SU-DHL-6 (cell line): ENCODE measurements around the gene PSPN.

Experiments
- H2AFZ ChIP-seq: fragments of 200-600 bp; sonication (generic); 2 replicates; pipeline ENCODE4 v1.6.1; 2014; ENCODE audit warnings: low read depth, mild to moderate bottlenecking, moderate library complexity, mixed read lengths, antibody characterized with exemption, low read length; ENCODE audit not compliant: severe bottlenecking
- H3F3A ChIP-seq: fragments of 200-600 bp; shearing (Covaris generic); 2 replicates; pipeline ENCODE4 v1.6.0; 2016; ENCODE audit warnings: antibody characterized with exemption, mild to moderate bottlenecking; ENCODE audit not compliant: insufficient read depth
- H3K27ac ChIP-seq: fragments of 200-600 bp; sonication (generic); 2 replicates; pipeline ENCODE4 v1.5.1; 2016; ENCODE audit warnings: low read depth, mild to moderate bottlenecking, low read length, moderate library complexity, mixed read lengths
- H3K27me3 ChIP-seq: fragments of 200-600 bp; sonication (generic), shearing (Covaris generic); 2 replicates; pipeline ENCODE4 v1.6.0; 2014; ENCODE audit warnings: mild to moderate bottlenecking, low read length
- H3K36me3 ChIP-seq: fragments of 200-600 bp; sonication (generic); 2 replicates; pipeline ENCODE4 v1.6.1; 2014; ENCODE audit warnings: mild to moderate bottlenecking, low read length, mixed read lengths
- H3K4me2 ChIP-seq: fragments of 300-600, 200-600 bp; shearing (Covaris generic), sonication (generic); 2 replicates; pipeline ENCODE4 v1.6.0; 2014; ENCODE audit warnings: low read length, low read depth, mild to moderate bottlenecking; ENCODE audit not compliant: poor library complexity, severe bottlenecking
- H3K4me3 ChIP-seq: fragments of 200-600 bp; sonication (generic); 2 replicates; pipeline ENCODE4 v1.5.1; 2014; ENCODE audit warnings: antibody characterized with exemption, low read length, mild to moderate bottlenecking, mixed read lengths; ENCODE audit not compliant: insufficient read depth, poor library complexity, severe bottlenecking
- H3K79me2 ChIP-seq: fragments of 200-600 bp; sonication (generic); 2 replicates; pipeline ENCODE4 v1.6.1; 2014; ENCODE audit warnings: mild to moderate bottlenecking, low read length, moderate library complexity; ENCODE audit not compliant: insufficient read depth
- H3K9ac ChIP-seq: fragments of 200-600 bp; sonication (generic); 2 replicates; pipeline ENCODE4 v1.7.0; 2014; ENCODE audit warnings: mild to moderate bottlenecking, low read length
- H3K9me2 ChIP-seq: fragments of 200-600 bp; sonication (generic); replicated peaks from 2 replicates; pipeline ENCODE4 v1.6.1; 2014; ENCODE audit warnings: low read length; ENCODE audit not compliant: insufficient read depth
- H3K9me3 ChIP-seq: fragments of 200-600 bp; sonication (generic); 2 replicates; pipeline ENCODE4 v1.6.1; 2014; ENCODE audit warnings: low read length, mixed read lengths; ENCODE audit not compliant: insufficient read depth
- H4K20me1 ChIP-seq: fragments of 200-600 bp; sonication (generic); 2 replicates; pipeline ENCODE4 v1.6.1; 2014; ENCODE audit warnings: low read depth, mild to moderate bottlenecking, antibody characterized with exemption, low read length, moderate library complexity, mixed read lengths
- CTCF ChIP-seq: fragments of 200-600 bp; sonication (generic); IDR thresholded peaks from one replicate; pipeline ENCODE4 v1.5.1; 2017; ENCODE audit warnings: antibody characterized with exemption, mild to moderate bottlenecking, low read length, moderate library complexity; ENCODE audit not compliant: insufficient read depth, poor library complexity, severe bottlenecking
- EZH2phosphoT487 ChIP-seq: fragments of 200-600 bp; sonication (generic), shearing (Covaris generic); conservative IDR thresholded peaks from 2 replicates; pipeline ENCODE4 v1.6.1; 2018; ENCODE audit warnings: mild to moderate bottlenecking, antibody characterized with exemption, low read length, moderate library complexity, mixed read lengths

Gene PSPN

GRCh38 chr19:6379744-6380143 is 4.0 kb upstream of the PSPN start:
- no peaks in the 10 kb centered on the region for H3K9me3 ChIP-seq
- no peak overlapping the region for H3K9ac ChIP-seq
- no peak overlapping the region for H2AFZ ChIP-seq
- no peak overlapping the region for H3K27ac ChIP-seq
- TF ChIP-seq CTCF, result no peak
- no peak for TF ChIP-seq EZH2phosphoT487
- H3K9me2 ChIP-seq, result no peaks in the 10 kb centered on the region
- no peak overlapping the region for H3K4me3 ChIP-seq
- H3K36me3 ChIP-seq, result peaks cover 11% of the 10 kb centered on the region
- no peak overlapping the region for H3K4me2 ChIP-seq
- H3K79me2 ChIP-seq, result no peaks in the 10 kb centered on the region
- no peaks in the 10 kb centered on the region for H3F3A ChIP-seq
- no peaks in the 10 kb centered on the region for H3K27me3 ChIP-seq
- no peaks in the 10 kb centered on the region for H4K20me1 ChIP-seq

GRCh38 chr19:6378486-6378885 is 2.8 kb upstream of the PSPN start:
- H3K9me2 ChIP-seq, result no peaks in the 10 kb centered on the region
- H3K9ac ChIP-seq, result no peak overlapping the region
- H3K27ac ChIP-seq, result no peak overlapping the region
- no peaks in the 10 kb centered on the region for H3K79me2 ChIP-seq
- no peaks in the 10 kb centered on the region for H3K27me3 ChIP-seq
- no peaks in the 10 kb centered on the region for H3K9me3 ChIP-seq
- no peak overlapping the region for H3K4me3 ChIP-seq
- H3F3A ChIP-seq, result no peaks in the 10 kb centered on the region
- no peak overlapping the region for H3K4me2 ChIP-seq
- TF ChIP-seq CTCF, result no peak
- TF ChIP-seq EZH2phosphoT487, result no peak
- H3K36me3 ChIP-seq, result peaks cover 11% of the 10 kb centered on the region
- H2AFZ ChIP-seq, result no peak overlapping the region
- H4K20me1 ChIP-seq, result no peaks in the 10 kb centered on the region

GRCh38 chr19:6378041-6378440 is 2.3 kb upstream of the PSPN start:
- H3K36me3 ChIP-seq, result peaks cover 11% of the 10 kb centered on the region
- no peak overlapping the region for H3K4me3 ChIP-seq
- H3F3A ChIP-seq, result no peaks in the 10 kb centered on the region
- no peak overlapping the region for H3K4me2 ChIP-seq
- H3K27me3 ChIP-seq, result no peaks in the 10 kb centered on the region
- H3K9me2 ChIP-seq, result no peaks in the 10 kb centered on the region
- H3K27ac ChIP-seq, result no peak overlapping the region
- H3K9me3 ChIP-seq, result no peaks in the 10 kb centered on the region
- H4K20me1 ChIP-seq, result no peaks in the 10 kb centered on the region
- no peak for TF ChIP-seq EZH2phosphoT487
- TF ChIP-seq CTCF, result no peak
- no peak overlapping the region for H3K9ac ChIP-seq
- H2AFZ ChIP-seq, result no peak overlapping the region
- no peaks in the 10 kb centered on the region for H3K79me2 ChIP-seq

- peaks cover 11% of the 10 kb centered on the region for H3K36me3 ChIP-seq
- TF ChIP-seq EZH2phosphoT487, result no peak
- TF ChIP-seq CTCF, result no peak
- H3K9me2 ChIP-seq, result no peaks in the 10 kb centered on the region
- H3K79me2 ChIP-seq, result no peaks in the 10 kb centered on the region
- H4K20me1 ChIP-seq, result no peaks in the 10 kb centered on the region
- H3K4me3 ChIP-seq, result no peak overlapping the region
- no peak overlapping the region for H3K9ac ChIP-seq
- H2AFZ ChIP-seq, result no peak overlapping the region
- H3K4me2 ChIP-seq, result no peak overlapping the region
- peaks cover 4% of the 10 kb centered on the region for H3F3A ChIP-seq
- no peak overlapping the region for H3K27ac ChIP-seq
- no peaks in the 10 kb centered on the region for H3K27me3 ChIP-seq
- no peaks in the 10 kb centered on the region for H3K9me3 ChIP-seq
These were observed 918 bp upstream of the PSPN start for GRCh38 chr19:6376512-6377190.
